H1 (cell line): Measurements from ENCODE around the gene GTF2A1L. TPM values are rescaled to one million over a fixed set of nuclear protein-coding genes. Genes with fewer than 3 reads are reported as not detected.

ENCODE experiments used
- CBX5 ChIP-seq: fragments of 300-800, 300-1000 bp; sonication (generic); IDR thresholded peaks from 2 replicates; pipeline ENCODE4 v1.7.1; 2016; ENCODE audit warnings: antibody characterized with exemption, low read length, low read depth
- CEBPB ChIP-seq: IDR thresholded peaks from 2 replicates; pipeline ENCODE4 v1.6.1; 2012; ENCODE audit warnings: low read depth, low read length
- CTBP2 ChIP-seq: IDR thresholded peaks from 2 replicates; pipeline ENCODE4 v1.7.0; 2011; ENCODE audit warnings: borderline replicate concordance, mild to moderate bottlenecking, moderate library complexity, mixed read lengths, low read length; ENCODE audit not compliant: insufficient read depth, insufficient read length
- FOSL1 ChIP-seq: IDR thresholded peaks from 2 replicates; pipeline ENCODE4 v1.6.1; 2011; ENCODE audit warnings: mild to moderate bottlenecking, low read depth, low read length, moderate library complexity; ENCODE audit not compliant: insufficient read depth
- JUN ChIP-seq: IDR thresholded peaks from 2 replicates; pipeline ENCODE4 v1.6.1; 2011; ENCODE audit warnings: low read depth, mild to moderate bottlenecking, improper control_type of control experiment, low read length
- JUND ChIP-seq: IDR thresholded peaks from 2 replicates; pipeline ENCODE4 v1.6.1; 2011; ENCODE audit warnings: mild to moderate bottlenecking, improper control_type of control experiment, low read length
- RNF2 ChIP-seq: fragments of 200-900, 300-1000 bp; sonication (generic); IDR thresholded peaks from 2 replicates; pipeline ENCODE4 v1.7.1; 2016; ENCODE audit warnings: borderline replicate concordance, low read depth, mild to moderate bottlenecking, antibody characterized with exemption, low read length; ENCODE audit not compliant: poor library complexity, severe bottlenecking; ENCODE audit errors: missing control alignments
- SIN3A ChIP-seq, 2 experiments: IDR thresholded peaks in 1 of 2; conservative IDR thresholded peaks in 1 of 2; 2 replicates each; pipeline ENCODE4 v1.6.1; 2011 to 2012; ENCODE audit warnings: low read length in 2 of 2, improper control_type of control experiment in 1 of 2, low read depth in 1 of 2, mild to moderate bottlenecking in 1 of 2
- SIRT6 ChIP-seq: IDR thresholded peaks from one replicate; pipeline ENCODE4 v1.7.1; 2012; ENCODE audit warnings: low read length, inconsistent platforms
- SIX5 ChIP-seq: IDR thresholded peaks from 2 replicates; pipeline ENCODE4 v1.6.1; 2011; ENCODE audit warnings: mild to moderate bottlenecking, low read depth, low read length
- TEAD4 ChIP-seq: IDR thresholded peaks from 2 replicates; pipeline ENCODE4 v1.6.1; 2012; ENCODE audit warnings: low read depth, low read length, inconsistent platforms, mixed read lengths
- polyA plus RNA-seq, 7 experiments: library from polyadenylated mRNA; depleted of rRNA in 3 of 7; stranded (reverse) in 5 of 7; unstranded in 2 of 7; fragments of >200 nt in 5 of 7; fragments of 200-250 nt in 2 of 7; gene quantifications; 1 replicate in 5 of 7; 2 replicates in 1 of 7; 4 replicates in 1 of 7; pipeline versions ENCODE4 v1.2.1 to v1.2.3, GENCODE V29; 2011 to 2013; ENCODE audit warnings: missing spikeins in 2 of 7, mixed read lengths in 2 of 7
- total RNA-seq: library from RNA; stranded (reverse); fragmentation: NEBNext Ultra II Directional; extraction: Animal tissue kit (Norgen Biotek cat#: 25700); gene quantifications from 2 replicates; pipeline ENCODE4 v1.2.1, GENCODE V29; 2021
- TF ChIP-seq, protein P1 (sequence below): fragments of 300-600 bp; sonication (generic); IDR thresholded peaks from 2 replicates; pipeline ENCODE4 v1.7.1; 2012; ENCODE audit warnings: low read length, moderate library complexity, mild to moderate bottlenecking, inconsistent platforms; ENCODE audit not compliant: insufficient replicate concordance

GTF2A1L gene
- total and polyA plus RNA-seq, 2 of the 8 experiments (the other 6 are each of a cell fraction or from before 2014, with no cell fraction given), result 0.18 TPM; not detected in 1

DNA sequence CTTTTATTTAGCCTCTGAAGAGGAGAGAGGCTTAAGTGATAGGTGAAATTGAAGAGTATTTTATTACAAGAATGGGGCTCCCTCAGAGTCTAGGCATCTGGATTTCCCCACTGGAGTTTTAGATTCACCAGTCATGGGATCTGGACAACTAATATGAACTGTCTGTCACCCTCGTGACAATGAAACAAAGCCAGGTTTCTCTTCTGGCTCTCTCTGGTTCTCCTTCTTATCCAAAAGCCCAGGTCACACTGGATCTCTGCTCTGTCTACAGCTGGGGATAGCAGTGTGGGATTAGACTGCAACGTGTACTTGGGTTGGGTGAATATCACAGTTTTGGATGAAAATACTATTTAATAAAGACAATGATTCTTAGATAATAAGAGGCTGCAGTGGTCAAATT lies 106.6 kb downstream of the GTF2A1L start (continued):
- TF ChIP-seq, protein P1, sequence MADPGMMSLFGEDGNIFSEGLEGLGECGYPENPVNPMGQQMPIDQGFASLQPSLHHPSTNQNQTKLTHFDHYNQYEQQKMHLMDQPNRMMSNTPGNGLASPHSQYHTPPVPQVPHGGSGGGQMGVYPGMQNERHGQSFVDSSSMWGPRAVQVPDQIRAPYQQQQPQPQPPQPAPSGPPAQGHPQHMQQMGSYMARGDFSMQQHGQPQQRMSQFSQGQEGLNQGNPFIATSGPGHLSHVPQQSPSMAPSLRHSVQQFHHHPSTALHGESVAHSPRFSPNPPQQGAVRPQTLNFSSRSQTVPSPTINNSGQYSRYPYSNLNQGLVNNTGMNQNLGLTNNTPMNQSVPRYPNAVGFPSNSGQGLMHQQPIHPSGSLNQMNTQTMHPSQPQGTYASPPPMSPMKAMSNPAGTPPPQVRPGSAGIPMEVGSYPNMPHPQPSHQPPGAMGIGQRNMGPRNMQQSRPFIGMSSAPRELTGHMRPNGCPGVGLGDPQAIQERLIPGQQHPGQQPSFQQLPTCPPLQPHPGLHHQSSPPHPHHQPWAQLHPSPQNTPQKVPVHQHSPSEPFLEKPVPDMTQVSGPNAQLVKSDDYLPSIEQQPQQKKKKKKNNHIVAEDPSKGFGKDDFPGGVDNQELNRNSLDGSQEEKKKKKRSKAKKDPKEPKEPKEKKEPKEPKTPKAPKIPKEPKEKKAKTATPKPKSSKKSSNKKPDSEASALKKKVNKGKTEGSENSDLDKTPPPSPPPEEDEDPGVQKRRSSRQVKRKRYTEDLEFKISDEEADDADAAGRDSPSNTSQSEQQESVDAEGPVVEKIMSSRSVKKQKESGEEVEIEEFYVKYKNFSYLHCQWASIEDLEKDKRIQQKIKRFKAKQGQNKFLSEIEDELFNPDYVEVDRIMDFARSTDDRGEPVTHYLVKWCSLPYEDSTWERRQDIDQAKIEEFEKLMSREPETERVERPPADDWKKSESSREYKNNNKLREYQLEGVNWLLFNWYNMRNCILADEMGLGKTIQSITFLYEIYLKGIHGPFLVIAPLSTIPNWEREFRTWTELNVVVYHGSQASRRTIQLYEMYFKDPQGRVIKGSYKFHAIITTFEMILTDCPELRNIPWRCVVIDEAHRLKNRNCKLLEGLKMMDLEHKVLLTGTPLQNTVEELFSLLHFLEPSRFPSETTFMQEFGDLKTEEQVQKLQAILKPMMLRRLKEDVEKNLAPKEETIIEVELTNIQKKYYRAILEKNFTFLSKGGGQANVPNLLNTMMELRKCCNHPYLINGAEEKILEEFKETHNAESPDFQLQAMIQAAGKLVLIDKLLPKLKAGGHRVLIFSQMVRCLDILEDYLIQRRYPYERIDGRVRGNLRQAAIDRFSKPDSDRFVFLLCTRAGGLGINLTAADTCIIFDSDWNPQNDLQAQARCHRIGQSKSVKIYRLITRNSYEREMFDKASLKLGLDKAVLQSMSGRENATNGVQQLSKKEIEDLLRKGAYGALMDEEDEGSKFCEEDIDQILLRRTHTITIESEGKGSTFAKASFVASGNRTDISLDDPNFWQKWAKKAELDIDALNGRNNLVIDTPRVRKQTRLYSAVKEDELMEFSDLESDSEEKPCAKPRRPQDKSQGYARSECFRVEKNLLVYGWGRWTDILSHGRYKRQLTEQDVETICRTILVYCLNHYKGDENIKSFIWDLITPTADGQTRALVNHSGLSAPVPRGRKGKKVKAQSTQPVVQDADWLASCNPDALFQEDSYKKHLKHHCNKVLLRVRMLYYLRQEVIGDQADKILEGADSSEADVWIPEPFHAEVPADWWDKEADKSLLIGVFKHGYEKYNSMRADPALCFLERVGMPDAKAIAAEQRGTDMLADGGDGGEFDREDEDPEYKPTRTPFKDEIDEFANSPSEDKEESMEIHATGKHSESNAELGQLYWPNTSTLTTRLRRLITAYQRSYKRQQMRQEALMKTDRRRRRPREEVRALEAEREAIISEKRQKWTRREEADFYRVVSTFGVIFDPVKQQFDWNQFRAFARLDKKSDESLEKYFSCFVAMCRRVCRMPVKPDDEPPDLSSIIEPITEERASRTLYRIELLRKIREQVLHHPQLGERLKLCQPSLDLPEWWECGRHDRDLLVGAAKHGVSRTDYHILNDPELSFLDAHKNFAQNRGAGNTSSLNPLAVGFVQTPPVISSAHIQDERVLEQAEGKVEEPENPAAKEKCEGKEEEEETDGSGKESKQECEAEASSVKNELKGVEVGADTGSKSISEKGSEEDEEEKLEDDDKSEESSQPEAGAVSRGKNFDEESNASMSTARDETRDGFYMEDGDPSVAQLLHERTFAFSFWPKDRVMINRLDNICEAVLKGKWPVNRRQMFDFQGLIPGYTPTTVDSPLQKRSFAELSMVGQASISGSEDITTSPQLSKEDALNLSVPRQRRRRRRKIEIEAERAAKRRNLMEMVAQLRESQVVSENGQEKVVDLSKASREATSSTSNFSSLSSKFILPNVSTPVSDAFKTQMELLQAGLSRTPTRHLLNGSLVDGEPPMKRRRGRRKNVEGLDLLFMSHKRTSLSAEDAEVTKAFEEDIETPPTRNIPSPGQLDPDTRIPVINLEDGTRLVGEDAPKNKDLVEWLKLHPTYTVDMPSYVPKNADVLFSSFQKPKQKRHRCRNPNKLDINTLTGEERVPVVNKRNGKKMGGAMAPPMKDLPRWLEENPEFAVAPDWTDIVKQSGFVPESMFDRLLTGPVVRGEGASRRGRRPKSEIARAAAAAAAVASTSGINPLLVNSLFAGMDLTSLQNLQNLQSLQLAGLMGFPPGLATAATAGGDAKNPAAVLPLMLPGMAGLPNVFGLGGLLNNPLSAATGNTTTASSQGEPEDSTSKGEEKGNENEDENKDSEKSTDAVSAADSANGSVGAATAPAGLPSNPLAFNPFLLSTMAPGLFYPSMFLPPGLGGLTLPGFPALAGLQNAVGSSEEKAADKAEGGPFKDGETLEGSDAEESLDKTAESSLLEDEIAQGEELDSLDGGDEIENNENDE, result no peak
- no peak for TF ChIP-seq SIRT6
- TF ChIP-seq SIX5, result no peak
- TF ChIP-seq RNF2, result no peak
- TF ChIP-seq CEBPB, result no peak
- no peak for TF ChIP-seq CTBP2
- TF ChIP-seq JUN, result no peak
- no peak for TF ChIP-seq TEAD4
- TF ChIP-seq FOSL1, result no peak
- no peak for TF ChIP-seq CBX5
- no peak for TF ChIP-seq JUND
- TF ChIP-seq SIN3A (conservative IDR thresholded peaks at IDR 0.05 in 1 of 2, IDR thresholded peaks at IDR 0.05 in 1 of 2; ENCODE audit: low read depth in 1 of 2, low read length in 2 of 2), result no peak
